Measurements from ENCODE around the gene AUTS2. TPM values are rescaled to one million over a fixed set of nuclear protein-coding genes. Genes with fewer than 3 reads are reported as not detected.

The AUTS2 gene
- total and polyA plus RNA-seq, 2 experiments from 2014 or later, result 32.0 to 91.0 TPM

- H3K4me2 ChIP-seq, result peak overlapping the region; percentile 75; the same call in 1 of the 2 replicates
- no peak overlapping the region for H3K27ac Mint-ChIP-seq
- H3K27ac ChIP-seq (ENCODE audit: low read depth), result no peak overlapping the region
- peaks cover 80% of the 10 kb centered on the region for H3K79me2 ChIP-seq (replicated peaks; ENCODE audit: insufficient read depth)
- DNase-seq (ENCODE audit: low spot score) (no peak), ATAC-seq (no peak)
- no peak overlapping the region for H2AFZ ChIP-seq
- peaks cover 55% of the 10 kb centered on the region for H3K36me3 Mint-ChIP-seq (ENCODE audit: low read depth)
- no peaks in the 10 kb centered on the region for H3K9me2 ChIP-seq (ENCODE audit: insufficient read depth)
- peaks cover 16% of the 10 kb centered on the region for H3K27me3 Mint-ChIP-seq (ENCODE audit: insufficient read depth, low read depth, poor library complexity)
- no peaks in the 10 kb centered on the region for H3K36me3 ChIP-seq (ENCODE audit: insufficient read depth)
- no peak for TF ChIP-seq JUNB (IDR thresholded peaks at IDR 0.05; ENCODE audit: unreplicated experiment)
- TF ChIP-seq ZNF462 (CRISPR knock-in tag; IDR thresholded peaks at IDR 0.05), result no peak
- TF ChIP-seq EZH2 (IDR thresholded peaks at IDR 0.05; ENCODE audit: low read depth, unreplicated experiment), result no peak
- no peak for TF ChIP-seq EZH2phosphoT487 (IDR thresholded peaks at IDR 0.05; ENCODE audit: unreplicated experiment)
- no peaks in the 10 kb centered on the region for H3K27me3 ChIP-seq (ENCODE audit: insufficient read depth)
- H3F3A ChIP-seq (replicated peaks; ENCODE audit: low read depth), result 0 out of 2 replicates have a peak, but pooled peaks cover 3% of the 10 kb centered on the region
- peaks cover 73% of the 10 kb centered on the region for H3K4me1 ChIP-seq (ENCODE audit: insufficient read depth)
- no peaks in the 10 kb centered on the region for H3K9me3 Mint-ChIP-seq
- H3K4me3 Mint-ChIP-seq, result no peak overlapping the region
- peaks cover 35% of the 10 kb centered on the region for H3K4me1 Mint-ChIP-seq
- H4K20me1 ChIP-seq (replicated peaks; ENCODE audit: insufficient read depth), result peaks cover 18% of the 10 kb centered on the region
- H3K4me3 ChIP-seq, result no peak overlapping the region
These were observed 1103.7 kb downstream of the AUTS2 start for GRCh38 chr7:70701991-70702390.

GRCh38 chr7:70703785-70704184 is 1105.5 kb downstream of the AUTS2 start:
- peaks cover 62% of the 10 kb centered on the region for H3K4me1 ChIP-seq (ENCODE audit: insufficient read depth)
- no peaks in the 10 kb centered on the region for H3K27me3 ChIP-seq (ENCODE audit: insufficient read depth)
- H3K9me2 ChIP-seq (ENCODE audit: insufficient read depth), result no peaks in the 10 kb centered on the region
- ATAC-seq (peak; percentile 6), DNase-seq (ENCODE audit: low spot score) (peak; percentile 90)
- TF ChIP-seq CTCF (conservative IDR thresholded peaks at IDR 0.05; ENCODE audit: low read depth in 2 of 2) (no peak), NANOG (IDR thresholded peaks at IDR 0.05; ENCODE audit: borderline replicate concordance) (peak; percentile 93)
- H3K27ac ChIP-seq (ENCODE audit: low read depth), result peak overlapping the region; percentile 45; the same call in 1 of the 2 replicates
- H3F3A ChIP-seq (replicated peaks; ENCODE audit: low read depth), result 0 out of 2 replicates have a peak, but pooled peaks cover 3% of the 10 kb centered on the region
- H3K36me3 ChIP-seq (ENCODE audit: insufficient read depth), result no peaks in the 10 kb centered on the region
- Mint-ChIP-seq H3K9me3 (no peaks in the 10 kb centered on the region), H3K27ac (peak overlapping the region; percentile 82), H3K4me1 (peaks cover 48% of the 10 kb centered on the region), H3K4me3 (peak overlapping the region; percentile 58), H3K36me3 (ENCODE audit: low read depth) (peaks cover 56% of the 10 kb centered on the region), H3K27me3 (ENCODE audit: insufficient read depth, low read depth, poor library complexity) (peaks cover 20% of the 10 kb centered on the region)
- H4K20me1 ChIP-seq (replicated peaks; ENCODE audit: insufficient read depth), result peaks cover 35% of the 10 kb centered on the region
- peaks cover 82% of the 10 kb centered on the region for H3K79me2 ChIP-seq (replicated peaks; ENCODE audit: insufficient read depth)
- H3K4me2 ChIP-seq, result peak overlapping the region; percentile 75
- H2AFZ ChIP-seq, result no peak overlapping the region
- peak overlapping the region; percentile 18 for H3K4me3 ChIP-seq

All from GM23338 (cell line).